ENCODE measurements around the gene PFN4. TPM values are rescaled to one million over a fixed set of nuclear protein-coding genes. Genes with fewer than 3 reads are reported as not detected.

Gene PFN4
- total and polyA plus RNA-seq, 9 of the 15 experiments (the other 6 are each of a cell fraction or from before 2014, with no cell fraction given), result 0.07 to 0.54 (median 0.31) TPM; not detected in 2

- no peak for TF ChIP-seq SIRT6 (IDR thresholded peaks at IDR 0.05; ENCODE audit: low read depth, low read length)
Measured at GRCh38 chr2:24117902-24118301, 5.2 kb downstream of the PFN4 start (continued).

DNA sequence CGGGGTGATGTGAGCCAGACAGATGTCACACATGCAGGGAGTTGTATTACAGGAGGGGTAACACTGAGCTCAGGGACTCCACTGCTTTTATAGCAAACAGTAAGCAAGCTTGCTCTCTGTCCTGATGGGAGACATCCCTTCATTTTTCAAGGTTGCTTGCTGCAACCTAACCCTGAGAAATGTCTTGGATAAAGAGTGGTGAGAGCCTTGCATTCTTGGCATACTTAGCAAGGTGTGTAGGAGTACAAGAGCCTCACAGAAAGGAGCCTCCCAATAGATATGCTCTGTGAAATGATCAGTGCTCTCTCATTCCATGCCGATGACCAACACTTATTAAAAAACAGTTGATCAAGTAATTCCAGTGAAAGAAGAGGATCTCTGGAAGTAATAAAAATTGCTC lies 8.1 kb downstream of the PFN4 start:
- in situ Hi-C loops (cut with MboI) (no loop called here), intact Hi-C loops (cut with micrococcal nuclease) (no loop called here)
- Histone ChIP-seq H3K27me3 (ENCODE audit: control insufficient read depth in 2 of 2, insufficient read depth in 2 of 2, low read length in 2 of 2) (no peaks in the 10 kb centered on the region), H3K9me1 (ENCODE audit: control insufficient read depth, insufficient read depth, low read length) (no peaks in the 10 kb centered on the region), H2AFZ (ENCODE audit: low read depth, low read length) (no peak overlapping the region), H4K20me1 (replicated peaks; ENCODE audit: control insufficient read depth, insufficient read depth, low read length) (no peaks in the 10 kb centered on the region), H3K9me3 (replicated peaks; ENCODE audit: control insufficient read depth, insufficient read depth, low read depth, low read length) (0 out of 2 replicates have a peak, but pooled peaks cover 3% of the 10 kb centered on the region), H3K36me3 (ENCODE audit: control insufficient read depth, insufficient read depth, low read length) (no peaks in the 10 kb centered on the region), H3K27ac (ENCODE audit: extremely low read depth, low read depth, low read length) (no peak overlapping the region), H3K4me1 (replicated peaks in 1 of 2; ENCODE audit: control insufficient read depth in 2 of 2, insufficient read depth in 2 of 2, low read length in 2 of 2) (peaks cover 4 to 14% of the 10 kb centered on the region in 2 experiments; a peak in 3 of 5 replicates), H3K9ac (ENCODE audit: insufficient read depth in 1 of 2, low read depth in 2 of 2, low read length in 2 of 2) (no peak overlapping the region), H3K4me2 (ENCODE audit: insufficient read depth, low read length) (no peak overlapping the region), H3K4me3 (no peak overlapping the region), H3K79me2 (ENCODE audit: control insufficient read depth, insufficient read depth, low read length) (no peaks in the 10 kb centered on the region)
- CTCF ChIA-PET (ENCODE audit: low intra/inter-chr PET ratio), result no interaction called here
- no peak for FAIRE-seq
- no peak for ATAC-seq
- TF ChIP-seq FOS (IDR thresholded peaks at IDR 0.05; ENCODE audit: extremely low read depth, insufficient read length) (no peak), TEAD2 (tag; IDR thresholded peaks at IDR 0.05) (peak; percentile 44; the same call in 1 of the 2 replicates)
- WGBS (ENCODE audit: insufficient coverage, low coverage, missing lambda C conversion rate), result 24% methylated on average over 2 of the region's 2 CpGs
- POLR2A ChIA-PET, result interaction anchor here (0.8 kb wide), 1 partner anchor 345 kb away, joined by 4 read pairs; no protein-coding TSS in a partner anchor
- no TSS peak for BruUV-seq (replicated peaks)
- DNase-seq (ENCODE audit: extremely low read depth in 1 of 4, low spot score in 3 of 4), result no peak

DNA sequence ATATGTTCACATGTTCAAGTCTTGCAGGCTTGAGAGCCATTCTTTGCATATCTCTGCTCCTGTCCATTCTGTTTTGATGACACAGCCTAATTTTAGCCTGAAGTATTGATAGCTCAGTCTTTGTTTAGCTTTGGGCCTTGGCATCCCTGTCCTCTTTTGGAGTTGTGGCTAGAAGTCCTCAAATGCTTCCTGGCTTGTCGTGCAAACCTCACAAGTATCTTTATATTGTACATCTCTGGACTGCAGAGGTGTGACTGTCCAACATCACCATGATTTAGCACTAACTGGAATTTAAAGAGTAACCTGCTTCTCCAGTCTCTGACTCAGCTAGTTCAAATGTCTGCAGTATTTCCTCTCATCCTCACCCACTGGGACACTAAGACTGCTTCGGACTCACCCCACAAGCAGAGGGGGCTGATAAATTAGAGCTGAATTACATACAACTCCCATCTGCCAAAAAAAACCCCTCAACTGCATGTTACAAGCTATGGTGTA lies 11.7 kb downstream of the PFN4 start:
- DNase-seq (ENCODE audit: extremely low read depth in 1 of 4, low spot score in 3 of 4) (peak in 2 of 4 experiments; percentile 31 to 38), ATAC-seq (peak; percentile 74), FAIRE-seq (peak; percentile 69)
- 9% methylated on average over 2 of the region's 2 CpGs for WGBS (ENCODE audit: insufficient coverage, low coverage, missing lambda C conversion rate)
- intact Hi-C loops (cut with micrococcal nuclease) (no loop called here), in situ Hi-C loops (cut with MboI) (no loop called here)
- Histone ChIP-seq H3K9me3 (replicated peaks; ENCODE audit: control insufficient read depth, insufficient read depth, low read depth, low read length) (0 out of 2 replicates have a peak, but pooled peaks cover 3% of the 10 kb centered on the region), H3K27me3 (ENCODE audit: control insufficient read depth in 2 of 2, insufficient read depth in 2 of 2, low read length in 2 of 2) (no peaks in the 10 kb centered on the region), H3K9ac (ENCODE audit: insufficient read depth in 1 of 2, low read depth in 2 of 2, low read length in 2 of 2) (0 out of 4 replicates have a peak overlapping the region, but pooled peaks of 1 of the 2 experiments have one; percentile 9), H3K36me3 (ENCODE audit: control insufficient read depth, insufficient read depth, low read length) (no peaks in the 10 kb centered on the region), H3K79me2 (ENCODE audit: control insufficient read depth, insufficient read depth, low read length) (no peaks in the 10 kb centered on the region), H3K27ac (ENCODE audit: extremely low read depth, low read depth, low read length) (peak overlapping the region; percentile 54; the same call in 2 of the 3 replicates), H3K4me1 (replicated peaks in 1 of 2; ENCODE audit: control insufficient read depth in 2 of 2, insufficient read depth in 2 of 2, low read length in 2 of 2) (peaks cover 4 to 14% of the 10 kb centered on the region in 2 experiments; a peak in 3 of 5 replicates), H3K4me2 (ENCODE audit: insufficient read depth, low read length) (peak overlapping the region; percentile 61), H3K9me1 (ENCODE audit: control insufficient read depth, insufficient read depth, low read length) (no peaks in the 10 kb centered on the region), H2AFZ (ENCODE audit: low read depth, low read length) (peak overlapping the region; percentile 42), H3K4me3 (no peak overlapping the region), H4K20me1 (replicated peaks; ENCODE audit: control insufficient read depth, insufficient read depth, low read length) (no peaks in the 10 kb centered on the region)
- no TSS peak for BruUV-seq (replicated peaks)
- ChIA-PET CTCF (ENCODE audit: low intra/inter-chr PET ratio) (no interaction called here), POLR2A (interaction anchor here (0.8 to 2.7 kb wide), 5 partner anchors 9 to 56 kb away, joined by 3 to 25 read pairs (median 3); partner anchors contain the start of genes FAM228B and PFN4)
- TF ChIP-seq CBFB (CRISPR knock-in tag; IDR thresholded peaks at IDR 0.05), result no peak
- TF ChIP-seq BCL6 (CRISPR knock-in tag; IDR thresholded peaks at IDR 0.05), result no peak
- no peak for TF ChIP-seq SPI1 (IDR thresholded peaks at IDR 0.05; ENCODE audit: borderline replicate concordance, low read depth, low read length)
- TF ChIP-seq SMAD4 (CRISPR knock-in tag; conservative IDR thresholded peaks at IDR 0.05), result no peak
- TF ChIP-seq, protein P1, sequence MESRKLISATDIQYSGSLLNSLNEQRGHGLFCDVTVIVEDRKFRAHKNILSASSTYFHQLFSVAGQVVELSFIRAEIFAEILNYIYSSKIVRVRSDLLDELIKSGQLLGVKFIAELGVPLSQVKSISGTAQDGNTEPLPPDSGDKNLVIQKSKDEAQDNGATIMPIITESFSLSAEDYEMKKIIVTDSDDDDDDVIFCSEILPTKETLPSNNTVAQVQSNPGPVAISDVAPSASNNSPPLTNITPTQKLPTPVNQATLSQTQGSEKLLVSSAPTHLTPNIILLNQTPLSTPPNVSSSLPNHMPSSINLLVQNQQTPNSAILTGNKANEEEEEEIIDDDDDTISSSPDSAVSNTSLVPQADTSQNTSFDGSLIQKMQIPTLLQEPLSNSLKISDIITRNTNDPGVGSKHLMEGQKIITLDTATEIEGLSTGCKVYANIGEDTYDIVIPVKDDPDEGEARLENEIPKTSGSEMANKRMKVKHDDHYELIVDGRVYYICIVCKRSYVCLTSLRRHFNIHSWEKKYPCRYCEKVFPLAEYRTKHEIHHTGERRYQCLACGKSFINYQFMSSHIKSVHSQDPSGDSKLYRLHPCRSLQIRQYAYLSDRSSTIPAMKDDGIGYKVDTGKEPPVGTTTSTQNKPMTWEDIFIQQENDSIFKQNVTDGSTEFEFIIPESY (CRISPR knock-in tag; IDR thresholded peaks at IDR 0.05), result no peak
- TF ChIP-seq CBX3 (IDR thresholded peaks at IDR 0.05; ENCODE audit: borderline replicate concordance in 1 of 2, low read length in 2 of 2), result no peak
- peak; percentile 22; the same call in 1 of the 2 replicates for TF ChIP-seq EP300 (IDR thresholded peaks at IDR 0.05; ENCODE audit: low read length)
- TF ChIP-seq ZNF175 (CRISPR knock-in tag; IDR thresholded peaks at IDR 0.05; ENCODE audit: low read depth), result no peak
- TF ChIP-seq POLR2AphosphoS5 (IDR thresholded peaks at IDR 0.05; ENCODE audit: control insufficient read depth, insufficient read depth, low read depth, low read length), result no peak
- TF ChIP-seq EHMT2 (IDR thresholded peaks at IDR 0.05), result 0 out of 2 replicates have a peak, but pooled peaks have one; percentile 18
